Loucy (cell line): ENCODE results near the gene KIFAP3.

Experiments used
- H2AFZ ChIP-seq: fragments of 200-600 bp; sonication (generic); 2 replicates; pipeline ENCODE4 v1.6.0; 2016; ENCODE audit warnings: antibody characterized with exemption, mild to moderate bottlenecking, low read length, moderate library complexity
- H3F3A ChIP-seq: fragments of 200-600 bp; 2 replicates; pipeline ENCODE4 v1.6.0; 2016; ENCODE audit warnings: antibody characterized with exemption, low read depth, mild to moderate bottlenecking
- H3K27me3 ChIP-seq: fragments of 200-600 bp; sonication (generic); 2 replicates; pipeline ENCODE4 v1.6.1; 2014; ENCODE audit warnings: low read length, mild to moderate bottlenecking; ENCODE audit not compliant: insufficient read depth, poor library complexity, severe bottlenecking
- H3K36me3 ChIP-seq: fragments of 200-600 bp; sonication (generic); 2 replicates; pipeline ENCODE4 v1.6.1; 2016; ENCODE audit warnings: low read length; ENCODE audit not compliant: insufficient read depth
- H3K4me1 ChIP-seq: fragments of 200-600 bp; sonication (generic); 2 replicates; pipeline ENCODE4 v1.5.1; 2014; ENCODE audit warnings: low read length, mild to moderate bottlenecking; ENCODE audit not compliant: insufficient read depth, poor library complexity, severe bottlenecking
- H3K4me2 ChIP-seq: fragments of 200-600 bp; sonication (generic); 2 replicates; pipeline ENCODE4 v1.6.0; 2014; ENCODE audit warnings: antibody characterized with exemption, low read length, low read depth, mild to moderate bottlenecking; ENCODE audit not compliant: poor library complexity, severe bottlenecking
- H3K4me3 ChIP-seq: fragments of 200-600 bp; sonication (generic); 2 replicates; pipeline ENCODE4 v1.5.1; 2014; ENCODE audit warnings: low read length, mild to moderate bottlenecking, mixed read lengths; ENCODE audit not compliant: poor library complexity, severe bottlenecking
- H3K79me2 ChIP-seq: fragments of 200-600 bp; sonication (generic); 2 replicates; pipeline ENCODE4 v1.6.1; 2014; ENCODE audit warnings: low read length; ENCODE audit not compliant: insufficient read depth
- H3K9ac ChIP-seq: fragments of 200-600 bp; sonication (generic); 2 replicates; pipeline ENCODE4 v1.6.0; 2014; ENCODE audit warnings: mild to moderate bottlenecking, low read depth, low read length, moderate library complexity; ENCODE audit not compliant: poor library complexity, severe bottlenecking
- H3K9me2 ChIP-seq: fragments of 200-600 bp; sonication (generic); replicated peaks from 2 replicates; pipeline ENCODE4 v1.6.1; 2016; ENCODE audit warnings: low read depth, low read length, mixed read lengths
- H3K9me3 ChIP-seq: fragments of 200-600 bp; sonication (generic); 2 replicates; pipeline ENCODE4 v1.6.1; 2014; ENCODE audit warnings: mild to moderate bottlenecking, antibody characterized with exemption, low read length, low read depth; ENCODE audit not compliant: insufficient read depth
- H4K20me1 ChIP-seq: fragments of 200-600 bp; sonication (generic); 2 replicates; pipeline ENCODE4 v1.6.0; 2014; ENCODE audit warnings: antibody characterized with exemption, low read length, mild to moderate bottlenecking; ENCODE audit not compliant: insufficient read depth, poor library complexity, severe bottlenecking
- CTCF ChIP-seq: fragments of 200-600 bp; sonication (generic); conservative IDR thresholded peaks from 2 replicates; pipeline ENCODE4 v1.5.1; 2014; ENCODE audit warnings: mild to moderate bottlenecking, antibody characterized with exemption, low read length
- EZH2phosphoT487 ChIP-seq: fragments of 200-600 bp; IDR thresholded peaks from 2 replicates; pipeline ENCODE4 v1.6.1; 2018; ENCODE audit warnings: antibody characterized with exemption, mild to moderate bottlenecking, moderate library complexity, borderline replicate concordance

Gene KIFAP3

GRCh38 chr1:169957884-169958283 lies 116.6 kb downstream of the KIFAP3 start:
- H3K4me1 ChIP-seq: no peaks in the 10 kb centered on the region
- H3K4me3 ChIP-seq: no peak overlapping the region
- no peaks in the 10 kb centered on the region for H3K79me2 ChIP-seq
- no peaks in the 10 kb centered on the region for H3K9me2 ChIP-seq
- H2AFZ ChIP-seq: no peak overlapping the region
- H3K4me2 ChIP-seq: no peak overlapping the region
- no peaks in the 10 kb centered on the region for H3K36me3 ChIP-seq
- TF ChIP-seq CTCF (no peak), EZH2phosphoT487 (no peak)
- no peaks in the 10 kb centered on the region for H3K27me3 ChIP-seq
- no peak overlapping the region for H3K9ac ChIP-seq
- no peaks in the 10 kb centered on the region for H4K20me1 ChIP-seq
- no peaks in the 10 kb centered on the region for H3K9me3 ChIP-seq
- no peaks in the 10 kb centered on the region for H3F3A ChIP-seq

GRCh38 chr1:169951108-169951507 lies 123.4 kb downstream of the KIFAP3 start:
- Histone ChIP-seq H3K4me1 (peaks cover 7% of the 10 kb centered on the region), H4K20me1 (no peaks in the 10 kb centered on the region), H3K79me2 (no peaks in the 10 kb centered on the region), H3K4me3 (no peak overlapping the region), H3K9ac (no peak overlapping the region), H2AFZ (no peak overlapping the region), H3F3A (no peaks in the 10 kb centered on the region), H3K36me3 (no peaks in the 10 kb centered on the region), H3K4me2 (no peak overlapping the region), H3K9me2 (no peaks in the 10 kb centered on the region), H3K27me3 (no peaks in the 10 kb centered on the region), H3K9me3 (no peaks in the 10 kb centered on the region)
- TF ChIP-seq EZH2phosphoT487: no peak
- TF ChIP-seq CTCF: no peak

GRCh38 chr1:169949139-169949538 lies 125.4 kb downstream of the KIFAP3 start:
- H3K79me2 ChIP-seq: no peaks in the 10 kb centered on the region
- H2AFZ ChIP-seq: no peak overlapping the region
- no peak overlapping the region for H3K4me2 ChIP-seq
- H3F3A ChIP-seq: no peaks in the 10 kb centered on the region
- no peak overlapping the region for H3K4me3 ChIP-seq
- peaks cover 11% of the 10 kb centered on the region for H3K4me1 ChIP-seq
- H3K9me3 ChIP-seq: no peaks in the 10 kb centered on the region
- no peaks in the 10 kb centered on the region for H3K9me2 ChIP-seq
- no peaks in the 10 kb centered on the region for H3K27me3 ChIP-seq
- H3K9ac ChIP-seq: no peak overlapping the region
- H3K36me3 ChIP-seq: no peaks in the 10 kb centered on the region
- TF ChIP-seq EZH2phosphoT487 (no peak), CTCF (no peak)
- H4K20me1 ChIP-seq: no peaks in the 10 kb centered on the region
